Gastrocnemius medialis (tissue), 4 donors: Measurements from ENCODE around the gene SNX14. TPM values are rescaled to one million over a fixed set of nuclear protein-coding genes. Genes with fewer than 3 reads are reported as not detected.

Source experiments
- ATAC-seq, 2 donors: fragments of 150-250 bp; one replicate each; pipeline ENCODE4 v1.9.1; 2016
- DNase-seq, 2 donors: peaks; one replicate each; pipeline ENCODE4 v3.0.0-alpha.2; 2019
- H3K27ac ChIP-seq, 4 donors: fragments of 200-600 bp; sonication (generic); 1 replicate in 1 of 4; 2 replicates in 3 of 4; pipeline ENCODE4 v1.5.1; 2016 to 2018; ENCODE audit warnings: mild to moderate bottlenecking in 2 of 4, moderate library complexity in 1 of 4
- H3K27me3 ChIP-seq, 3 donors: fragments of 200-600 bp; sonication (generic) in 2 of 3; 1 replicate in 1 of 3; 2 replicates in 2 of 3; pipeline versions ENCODE4 v1.5.1 to v1.6.0; 2016 to 2019; ENCODE audit warnings: mild to moderate bottlenecking in 1 of 3, moderate library complexity in 1 of 3
- H3K36me3 ChIP-seq, 2 donors: fragments of 200-600 bp; sonication (generic) in 1 of 2; one replicate each; pipeline ENCODE4 v1.5.1; 2017 to 2018
- H3K4me1 ChIP-seq, 2 donors: fragments of 200-600 bp; sonication (generic) in 1 of 2; one replicate each; pipeline ENCODE4 v1.5.1; 2016 to 2017; ENCODE audit warnings: mild to moderate bottlenecking in 2 of 2
- H3K4me3 ChIP-seq, 4 donors: fragments of 200-600 bp; sonication (generic) in 3 of 4; 1 replicate in 1 of 4; 2 replicates in 3 of 4; pipeline ENCODE4 v1.5.1; 2016 to 2019; ENCODE audit warnings: mild to moderate bottlenecking in 2 of 4
- H3K9me3 ChIP-seq, 3 donors: fragments of 200-600 bp; sonication (generic) in 2 of 3; 1 replicate in 1 of 3; 2 replicates in 2 of 3; pipeline ENCODE4 v1.5.1; 2016 to 2019
- POLR2A ChIP-seq, 2 donors: fragments of 450-650 bp; IDR thresholded peaks; one replicate each; pipeline ENCODE4 v1.6.1; 2017; ENCODE audit warnings: antibody characterized with exemption in 2 of 2, mild to moderate bottlenecking in 2 of 2, moderate library complexity in 2 of 2
- in situ Hi-C, 4 donors: fragments of 200-750 bp; cut with MboI; loops; one replicate each; pipeline versions ENCODE4 v1.15.0 to v1.8.0; 2017; ENCODE audit warnings: low sequenced_read_pairs in 4 of 4
- intact Hi-C: fragments of 100-400 bp; cut with DNase I; formaldehyde crosslinking; loops from one replicate; pipeline ENCODE4 v1.15.1; 2023; ENCODE audit warnings: low total_unique reads
- total RNA-seq, 4 donors: library from RNA; depleted of rRNA; stranded (reverse); fragments of >200 nt; gene quantifications; one replicate each; pipeline versions ENCODE4 v1.1.0 to v1.2.3, GENCODE V29; 2016
- TF ChIP-seq, protein P1 (sequence below), 5 experiments: fragments of 450-650 bp in 3 of 5; fragments of 200-600 bp in 2 of 5; sonication (generic) in 2 of 5; IDR thresholded peaks in 4 of 5; conservative IDR thresholded peaks in 1 of 5; 1 replicate in 4 of 5; 2 replicates in 1 of 5; pipeline ENCODE4 v1.5.1; 2016 to 2019; ENCODE audit warnings: antibody characterized with exemption in 5 of 5, mild to moderate bottlenecking in 3 of 5, moderate library complexity in 3 of 5

The SNX14 gene
- total RNA-seq, 4 donors from 2014 or later: 16.0 to 38.5 (median 24.7) TPM

- Histone ChIP-seq H3K4me1 (no peaks in the 10 kb centered on the region), H3K27ac (no peak overlapping the region), H3K9me3 (no peaks in the 10 kb centered on the region), H3K27me3 (no peaks in the 10 kb centered on the region), H3K36me3 (no peaks in the 10 kb centered on the region), H3K4me3 (no peak overlapping the region)
- no peak for ATAC-seq
- intact Hi-C loops (loop anchor here (1.0 kb wide), 1 partner anchor 129 kb away; no protein-coding TSS in a partner anchor), in situ Hi-C loops (loop anchor here (5.0 to 10.0 kb wide), 3 partner anchors 122 to 132 kb away; no protein-coding TSS in a partner anchor)
- TF ChIP-seq POLR2A (IDR thresholded peaks at IDR 0.05): no peak
- TF ChIP-seq, protein P1, sequence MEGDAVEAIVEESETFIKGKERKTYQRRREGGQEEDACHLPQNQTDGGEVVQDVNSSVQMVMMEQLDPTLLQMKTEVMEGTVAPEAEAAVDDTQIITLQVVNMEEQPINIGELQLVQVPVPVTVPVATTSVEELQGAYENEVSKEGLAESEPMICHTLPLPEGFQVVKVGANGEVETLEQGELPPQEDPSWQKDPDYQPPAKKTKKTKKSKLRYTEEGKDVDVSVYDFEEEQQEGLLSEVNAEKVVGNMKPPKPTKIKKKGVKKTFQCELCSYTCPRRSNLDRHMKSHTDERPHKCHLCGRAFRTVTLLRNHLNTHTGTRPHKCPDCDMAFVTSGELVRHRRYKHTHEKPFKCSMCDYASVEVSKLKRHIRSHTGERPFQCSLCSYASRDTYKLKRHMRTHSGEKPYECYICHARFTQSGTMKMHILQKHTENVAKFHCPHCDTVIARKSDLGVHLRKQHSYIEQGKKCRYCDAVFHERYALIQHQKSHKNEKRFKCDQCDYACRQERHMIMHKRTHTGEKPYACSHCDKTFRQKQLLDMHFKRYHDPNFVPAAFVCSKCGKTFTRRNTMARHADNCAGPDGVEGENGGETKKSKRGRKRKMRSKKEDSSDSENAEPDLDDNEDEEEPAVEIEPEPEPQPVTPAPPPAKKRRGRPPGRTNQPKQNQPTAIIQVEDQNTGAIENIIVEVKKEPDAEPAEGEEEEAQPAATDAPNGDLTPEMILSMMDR (IDR thresholded peaks at IDR 0.05 in 4 of 5, conservative IDR thresholded peaks at IDR 0.05 in 1 of 5): no peak
- no peak for DNase-seq
These were observed 109.8 kb downstream of the SNX14 start for GRCh38 chr6:85483846-85484245.

DNA sequence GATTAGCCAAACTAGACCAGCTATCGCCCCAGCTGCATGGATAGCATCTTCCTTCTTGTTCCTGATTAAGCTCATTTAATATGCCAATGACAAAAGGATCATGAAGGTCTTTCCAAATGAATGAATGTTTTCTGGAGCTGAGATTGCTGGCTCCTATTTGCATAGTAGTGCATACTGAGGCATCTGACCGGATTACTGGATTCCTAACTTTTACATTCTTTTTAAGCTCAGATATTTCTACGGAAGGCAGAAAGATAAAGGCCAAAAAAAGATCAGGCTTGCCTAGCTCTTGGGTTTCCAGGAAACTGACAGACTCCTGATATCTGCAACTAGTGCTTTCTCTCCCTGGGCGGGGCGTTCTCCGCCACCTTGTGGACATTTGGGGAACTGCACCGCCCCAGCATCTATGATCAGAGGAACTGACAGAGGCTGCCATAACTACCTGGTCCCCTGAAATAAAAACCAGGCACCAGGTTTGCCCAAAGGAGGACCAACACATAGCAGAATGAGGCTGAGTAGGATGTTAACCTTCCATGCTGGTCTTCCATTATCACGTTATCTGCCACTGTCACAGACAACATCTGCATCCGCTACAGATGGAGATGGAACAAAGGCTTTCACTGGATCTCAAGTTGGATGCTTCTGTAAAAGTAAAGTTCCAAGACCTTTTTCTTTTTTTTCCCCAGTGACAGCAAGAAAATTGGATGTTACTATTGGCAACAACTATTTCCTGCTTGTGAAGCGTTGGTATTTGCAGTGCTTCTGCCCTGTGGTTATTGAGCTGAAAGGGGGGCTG is 110.6 kb downstream of the SNX14 start:
- intact Hi-C loops: loop anchor here (1.0 kb wide), 1 partner anchor 128 kb away; no protein-coding TSS in a partner anchor
- H3K4me1 ChIP-seq: no peaks in the 10 kb centered on the region
- H3K27ac ChIP-seq: no peak overlapping the region
- H3K4me3 ChIP-seq: no peak overlapping the region
- no peak for TF ChIP-seq POLR2A (IDR thresholded peaks at IDR 0.05)
- TF ChIP-seq, protein P1 (IDR thresholded peaks at IDR 0.05 in 4 of 5, conservative IDR thresholded peaks at IDR 0.05 in 1 of 5): peak; percentile 83 to 99 (median 90)
- peak; percentile 56 to 90 for ATAC-seq
- no peaks in the 10 kb centered on the region for H3K9me3 ChIP-seq
- peak; percentile 14 to 50 for DNase-seq
- in situ Hi-C loops: loop anchor here (5.0 to 10.0 kb wide), 3 partner anchors 121 to 131 kb away; no protein-coding TSS in a partner anchor
- no peaks in the 10 kb centered on the region for H3K27me3 ChIP-seq
- H3K36me3 ChIP-seq: no peaks in the 10 kb centered on the region

- H3K4me1 ChIP-seq: no peaks in the 10 kb centered on the region
- DNase-seq (no peak), ATAC-seq (peak in 1 of 2 donors; percentile 21)
- H3K27me3 ChIP-seq: no peaks in the 10 kb centered on the region
- H3K9me3 ChIP-seq: no peaks in the 10 kb centered on the region
- H3K36me3 ChIP-seq: no peaks in the 10 kb centered on the region
- TF ChIP-seq POLR2A (IDR thresholded peaks at IDR 0.05): no peak
- TF ChIP-seq, protein P1 (IDR thresholded peaks at IDR 0.05 in 4 of 5, conservative IDR thresholded peaks at IDR 0.05 in 1 of 5): no peak
- no peak overlapping the region for H3K4me3 ChIP-seq
- H3K27ac ChIP-seq: no peak overlapping the region
- intact Hi-C loops (no loop called here), in situ Hi-C loops (loop anchor here (5.0 to 10.0 kb wide), 3 partner anchors 120 to 130 kb away; no protein-coding TSS in a partner anchor)
These were observed 111.3 kb downstream of the SNX14 start for GRCh38 chr6:85482206-85482904.

- Histone ChIP-seq H3K4me3 (no peak overlapping the region), H3K9me3 (no peaks in the 10 kb centered on the region), H3K27ac (no peak overlapping the region), H3K27me3 (no peaks in the 10 kb centered on the region), H3K36me3 (no peaks in the 10 kb centered on the region), H3K4me1 (no peaks in the 10 kb centered on the region)
- in situ Hi-C loops: no loop called here
- no peak for DNase-seq
- no peak for TF ChIP-seq POLR2A (IDR thresholded peaks at IDR 0.05)
- no peak for ATAC-seq
- intact Hi-C loops: no loop called here
These were observed 114.5 kb downstream of the SNX14 start for GRCh38 chr6:85479208-85479607.

DNA sequence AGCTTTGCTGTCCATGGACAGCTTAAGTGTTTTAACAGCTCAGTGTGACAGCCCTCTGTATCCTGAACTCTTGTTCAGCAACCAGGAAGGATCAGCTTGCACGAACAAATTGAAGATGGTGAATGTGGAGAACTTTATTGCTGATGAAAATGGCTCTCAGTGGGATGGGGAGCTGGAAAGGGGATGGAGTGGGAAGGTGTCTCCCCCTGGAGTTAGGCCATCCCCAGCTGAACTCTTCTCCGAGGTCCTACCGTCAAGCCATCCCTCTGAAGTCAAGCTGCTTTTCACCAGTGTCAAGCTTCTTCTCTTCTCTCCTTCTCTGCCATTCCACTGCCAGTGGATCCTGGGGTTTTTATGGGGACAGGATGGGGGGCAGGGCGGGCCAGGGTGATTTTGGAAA is 117.1 kb downstream of the SNX14 start:
- no peak overlapping the region for H3K4me3 ChIP-seq
- no peaks in the 10 kb centered on the region for H3K27me3 ChIP-seq
- in situ Hi-C loops: no loop called here
- H3K9me3 ChIP-seq: no peaks in the 10 kb centered on the region
- H3K36me3 ChIP-seq: no peaks in the 10 kb centered on the region
- TF ChIP-seq, protein P1 (IDR thresholded peaks at IDR 0.05 in 4 of 5, conservative IDR thresholded peaks at IDR 0.05 in 1 of 5): no peak
- TF ChIP-seq POLR2A (IDR thresholded peaks at IDR 0.05): no peak
- DNase-seq (no peak), ATAC-seq (no peak)
- intact Hi-C loops: no loop called here
- H3K27ac ChIP-seq: no peak overlapping the region
- H3K4me1 ChIP-seq: no peaks in the 10 kb centered on the region
